ENCODE results near the gene MPO. TPM values are rescaled to one million over a fixed set of nuclear protein-coding genes. Genes with fewer than 3 reads are reported as not detected.

The MPO gene
- total and polyA plus RNA-seq, 10 of the 15 experiments (the other 5 are each of a cell fraction or from before 2014, with no cell fraction given), result 0.06 to 0.49 (median 0.14) TPM

DNA sequence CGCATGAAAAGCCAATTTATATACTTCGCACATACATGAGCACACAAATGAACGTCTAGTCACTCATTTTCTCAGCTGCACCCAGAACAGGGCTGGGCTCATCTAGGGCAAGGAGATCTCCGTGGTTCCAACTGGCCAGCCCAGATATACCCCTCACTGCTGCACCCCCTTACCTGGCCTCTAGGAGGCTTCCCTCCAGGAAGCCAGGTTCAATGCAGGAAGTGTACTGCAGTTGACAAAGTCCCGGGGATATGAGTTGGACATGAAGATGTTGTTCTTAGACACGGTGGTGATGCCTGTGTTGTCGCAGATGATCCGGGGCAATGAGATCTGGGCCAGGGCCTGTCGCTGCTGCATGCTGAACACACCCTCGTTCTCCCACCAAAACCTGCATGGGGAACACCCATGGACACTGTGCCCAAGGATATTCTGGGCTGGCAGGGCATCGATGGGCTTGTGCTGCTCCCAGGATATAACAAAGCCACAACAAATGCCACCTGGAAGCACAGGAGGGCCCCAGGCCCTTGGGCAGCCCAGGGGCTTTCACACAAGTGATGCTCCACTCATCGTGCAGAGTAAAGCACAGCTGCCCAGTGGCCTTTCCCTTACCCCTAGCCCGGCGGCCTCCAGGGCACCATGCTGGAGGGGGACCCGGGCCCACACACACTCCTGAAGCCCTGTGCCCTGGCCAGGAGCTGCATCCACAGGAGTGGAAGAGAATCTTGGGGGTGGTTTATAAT is 10.1 kb downstream of the MPO start:
- POLR2A ChIA-PET, result interaction anchor here (0.5 kb wide), 1 partner anchor 720 kb away, joined by 6 read pairs; no protein-coding TSS in a partner anchor
- no peak for TF ChIP-seq BHLHE40 (IDR thresholded peaks at IDR 0.05; ENCODE audit: borderline replicate concordance in 1 of 2, low read depth in 2 of 2, low read length in 1 of 2)
- 0 out of 2 replicates have a peak, but pooled peaks have one; percentile 4 for TF ChIP-seq RAD21 (IDR thresholded peaks at IDR 0.05; ENCODE audit: insufficient read depth, low read depth, low read length)
- TF ChIP-seq, protein P1, sequence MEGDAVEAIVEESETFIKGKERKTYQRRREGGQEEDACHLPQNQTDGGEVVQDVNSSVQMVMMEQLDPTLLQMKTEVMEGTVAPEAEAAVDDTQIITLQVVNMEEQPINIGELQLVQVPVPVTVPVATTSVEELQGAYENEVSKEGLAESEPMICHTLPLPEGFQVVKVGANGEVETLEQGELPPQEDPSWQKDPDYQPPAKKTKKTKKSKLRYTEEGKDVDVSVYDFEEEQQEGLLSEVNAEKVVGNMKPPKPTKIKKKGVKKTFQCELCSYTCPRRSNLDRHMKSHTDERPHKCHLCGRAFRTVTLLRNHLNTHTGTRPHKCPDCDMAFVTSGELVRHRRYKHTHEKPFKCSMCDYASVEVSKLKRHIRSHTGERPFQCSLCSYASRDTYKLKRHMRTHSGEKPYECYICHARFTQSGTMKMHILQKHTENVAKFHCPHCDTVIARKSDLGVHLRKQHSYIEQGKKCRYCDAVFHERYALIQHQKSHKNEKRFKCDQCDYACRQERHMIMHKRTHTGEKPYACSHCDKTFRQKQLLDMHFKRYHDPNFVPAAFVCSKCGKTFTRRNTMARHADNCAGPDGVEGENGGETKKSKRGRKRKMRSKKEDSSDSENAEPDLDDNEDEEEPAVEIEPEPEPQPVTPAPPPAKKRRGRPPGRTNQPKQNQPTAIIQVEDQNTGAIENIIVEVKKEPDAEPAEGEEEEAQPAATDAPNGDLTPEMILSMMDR (IDR thresholded peaks at IDR 0.05 in 2 of 3, conservative IDR thresholded peaks at IDR 0.05 in 1 of 3; ENCODE audit: control insufficient read depth in 2 of 3, extremely low read depth in 1 of 3, insufficient read depth in 1 of 3, low read depth in 3 of 3, low read length in 3 of 3), result peak in 2 of 3 experiments; percentile 30 to 41; a peak in 3 of 6 replicates
- FAIRE-seq, result no peak

More for the DNA sequence above, 10.1 kb downstream of the MPO start:
- in situ Hi-C loops (cut with MboI) (no loop called here), intact Hi-C loops (cut with micrococcal nuclease; ENCODE audit: unreplicated experiment) (no loop called here)
- Histone ChIP-seq H2AFZ (ENCODE audit: control insufficient read depth, low read depth, low read length) (no peak overlapping the region), H3K36me3 (ENCODE audit: control insufficient read depth in 2 of 2, insufficient read depth in 2 of 2, low read length in 1 of 2) (no peaks in the 10 kb centered on the region), H3K9me3 (replicated peaks; ENCODE audit: control insufficient read depth, insufficient read depth, low read length) (no peaks in the 10 kb centered on the region), H3K79me2 (ENCODE audit: control insufficient read depth, insufficient read depth, low read length) (no peaks in the 10 kb centered on the region), H3K9ac (ENCODE audit: control insufficient read depth, insufficient read depth, low read length) (no peak overlapping the region), H3K27me3 (replicated peaks in 1 of 2; ENCODE audit: control insufficient read depth in 2 of 2, insufficient read depth in 2 of 2, low read length in 1 of 2) (no peaks in the 10 kb centered on the region; a peak in 1 of 4 replicates), H4K20me1 (ENCODE audit: control insufficient read depth, insufficient read depth) (no peaks in the 10 kb centered on the region), H3K4me1 (ENCODE audit: control insufficient read depth, insufficient read depth, low read length) (no peaks in the 10 kb centered on the region; the same call in 1 of the 2 replicates), H3K27ac (ENCODE audit: control insufficient read depth, insufficient read depth) (no peak overlapping the region), H3K4me3 (no peak overlapping the region), H3K4me2 (ENCODE audit: control insufficient read depth, insufficient read depth) (no peak overlapping the region)
- no TSS peak for BruUV-seq (replicated peaks)
- no peak for DNase-seq (ENCODE audit: low read depth, low spot score)
- peak; percentile 62 for ATAC-seq
- ChIA-PET CTCF (interaction anchor here (1.0 kb wide), 1 partner anchor 177 kb away, joined by 3 read pairs; no protein-coding TSS in a partner anchor), SMC1A (ENCODE audit: uncharacterized antibody, unreplicated experiment) (no interaction called here), RAD21 (ENCODE audit: unreplicated experiment) (no interaction called here)
- 42% methylated on average over 15 of the region's 15 CpGs for WGBS (ENCODE audit: insufficient coverage, insufficient replicate concordance, low lambda C conversion rate, missing lambda C conversion rate)

Data from GM12878 (cell line).